Skeletal muscle tissue (tissue), 4 donors: ENCODE results near the gene TEDC1. TPM values are rescaled to one million over a fixed set of nuclear protein-coding genes. Genes with fewer than 3 reads are reported as not detected.

ENCODE experiments used
- H3K27ac ChIP-seq: one replicate; pipeline ENCODE4 v1.7.0; 2013; ENCODE audit warnings: mild to moderate bottlenecking, low read depth, low read length, inconsistent platforms
- H3K27me3 ChIP-seq, 3 donors: one replicate each; pipeline ENCODE4 v1.7.0; 2013; ENCODE audit warnings: low read length in 3 of 3; ENCODE audit not compliant: control insufficient read depth in 3 of 3, insufficient read depth in 3 of 3
- H3K36me3 ChIP-seq, 3 donors: one replicate each; pipeline ENCODE4 v1.7.0; 2013; ENCODE audit warnings: low read length in 3 of 3; ENCODE audit not compliant: control insufficient read depth in 3 of 3, insufficient read depth in 3 of 3
- H3K4me1 ChIP-seq, 3 donors: one replicate each; pipeline ENCODE4 v1.7.0; 2013; ENCODE audit warnings: low read length in 3 of 3, mild to moderate bottlenecking in 3 of 3; ENCODE audit not compliant: control insufficient read depth in 3 of 3, insufficient read depth in 3 of 3
- H3K4me3 ChIP-seq, 3 donors: one replicate each; pipeline ENCODE4 v1.7.0; 2013; ENCODE audit warnings: low read length in 3 of 3
- H3K9ac ChIP-seq, 3 donors: one replicate each; pipeline ENCODE4 v1.7.0; 2013; ENCODE audit warnings: low read length in 3 of 3, mild to moderate bottlenecking in 3 of 3, moderate library complexity in 2 of 3, low read depth in 1 of 3
- H3K9me3 ChIP-seq, 3 donors: one replicate each; pipeline ENCODE4 v1.7.0; 2013; ENCODE audit warnings: low read length in 3 of 3; ENCODE audit not compliant: control insufficient read depth in 3 of 3
- total RNA-seq: library from RNA; depleted of rRNA; stranded (reverse); fragments of >200 nt; gene quantifications from one replicate; pipeline ENCODE4 v1.2.3, GENCODE V29; 2014
- donor health status: Osteomylitis.

TEDC1 gene
- total RNA-seq, 1 donor from 2014 or later = 2.1 TPM

DNA sequence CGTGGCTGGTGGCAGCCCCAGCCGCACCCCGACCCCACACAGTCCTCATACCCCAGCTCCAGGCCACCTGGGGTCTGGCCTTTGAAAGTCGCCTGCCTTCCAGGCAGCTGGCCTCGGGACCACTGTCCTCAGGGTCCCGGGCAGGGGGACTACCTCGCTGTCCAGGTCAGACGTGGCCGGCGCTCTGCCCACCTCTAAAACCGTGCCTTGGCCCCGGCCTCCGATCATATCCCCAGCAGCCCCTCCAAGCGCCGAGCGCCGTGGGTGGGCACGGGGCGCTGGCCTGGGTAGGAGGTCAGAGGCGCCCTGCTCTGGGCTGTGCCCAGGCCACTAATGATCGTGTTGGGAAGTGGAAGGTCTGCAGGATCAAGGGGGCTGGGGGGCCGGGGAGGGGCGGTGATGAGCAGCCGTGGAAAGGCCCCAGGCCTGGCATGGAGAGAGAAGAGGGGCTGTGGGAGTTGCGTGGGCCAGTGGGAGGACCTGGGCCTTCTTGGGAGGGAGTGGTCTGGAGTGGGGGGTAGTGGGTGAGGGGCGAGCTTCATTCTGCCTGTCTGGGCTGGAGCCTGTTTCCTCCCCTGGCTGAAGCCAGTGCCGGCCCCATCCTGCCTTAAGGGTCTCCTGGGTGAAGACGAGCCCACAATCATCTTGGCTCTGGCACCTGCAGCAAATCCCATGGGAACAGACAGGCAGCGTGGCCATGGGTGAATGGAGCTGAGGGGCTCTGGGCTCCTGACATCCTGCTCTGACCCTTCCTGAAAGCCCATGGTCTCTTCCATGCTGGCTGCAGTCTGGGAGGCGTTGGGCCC lies 40.2 kb downstream of the TEDC1 start:
- Histone ChIP-seq H3K36me3 (no peaks in the 10 kb centered on the region), H3K9me3 (no peaks in the 10 kb centered on the region), H3K4me1 (peaks cover 18 to 21% (median 19%) of the 10 kb centered on the region in 3 donors), H3K27me3 (peaks cover 21 to 67% (median 42%) of the 10 kb centered on the region in 3 donors), H3K9ac (no peak overlapping the region), H3K27ac (no peak overlapping the region), H3K4me3 (no peak overlapping the region)

DNA sequence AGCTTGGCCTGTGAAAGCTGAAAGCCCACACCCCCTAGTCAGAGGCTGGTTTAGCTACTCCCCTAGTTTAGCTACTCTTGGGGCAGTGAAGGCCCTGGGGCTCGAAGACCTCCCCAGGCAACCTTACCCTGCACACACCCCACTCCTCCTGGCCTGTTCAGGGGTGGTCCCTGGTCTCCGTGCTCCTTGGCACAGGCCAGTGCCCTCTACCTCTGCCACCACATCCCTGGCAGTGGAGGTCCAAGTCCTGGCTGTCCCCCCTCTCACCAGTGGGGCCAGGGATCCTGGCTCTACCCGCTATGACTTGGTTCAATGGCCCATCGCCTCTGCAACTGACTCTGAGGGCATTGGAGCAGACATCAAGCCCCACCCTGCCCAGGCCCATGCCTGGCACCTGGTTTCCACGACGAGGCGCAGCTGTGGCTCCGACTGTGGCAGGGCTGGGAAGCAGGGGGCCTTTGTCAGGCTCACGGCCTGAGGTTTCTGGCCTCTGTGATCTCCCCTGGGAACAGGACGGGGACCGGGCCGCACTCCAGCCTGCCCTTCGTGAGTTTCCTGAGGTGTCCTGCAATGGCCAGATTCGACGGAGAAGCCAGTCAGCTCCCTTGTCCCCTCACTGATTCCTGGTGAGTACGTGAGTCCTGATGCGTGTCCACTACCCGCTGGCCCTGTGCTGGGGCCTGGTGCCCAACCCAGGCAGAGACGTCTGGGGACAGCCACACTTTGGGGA lies 41.0 kb downstream of the TEDC1 start:
- Histone ChIP-seq H3K9ac (no peak overlapping the region), H3K4me3 (no peak overlapping the region), H3K4me1 (peaks cover 16 to 18% (median 17%) of the 10 kb centered on the region in 3 donors), H3K36me3 (no peaks in the 10 kb centered on the region), H3K27me3 (peaks cover 23 to 70% (median 47%) of the 10 kb centered on the region in 3 donors), H3K9me3 (no peaks in the 10 kb centered on the region), H3K27ac (no peak overlapping the region)

- H3K36me3 ChIP-seq = no peaks in the 10 kb centered on the region
- no peak overlapping the region for H3K4me3 ChIP-seq
- H3K9me3 ChIP-seq = no peaks in the 10 kb centered on the region
- H3K27ac ChIP-seq = no peak overlapping the region
- H3K9ac ChIP-seq = no peak overlapping the region
- H3K4me1 ChIP-seq = peaks cover 10 to 12% (median 11%) of the 10 kb centered on the region in 3 donors
- H3K27me3 ChIP-seq = peaks cover 27 to 70% (median 47%) of the 10 kb centered on the region in 3 donors
These were observed 41.7 kb downstream of the TEDC1 start for GRCh38 chr14:105532735-105533141.

GRCh38 chr14:105533391-105533790 lies 42.3 kb downstream of the TEDC1 start:
- H3K36me3 ChIP-seq = no peaks in the 10 kb centered on the region
- H3K27me3 ChIP-seq = peaks cover 31 to 75% (median 49%) of the 10 kb centered on the region in 3 donors
- H3K9ac ChIP-seq = no peak overlapping the region
- no peak overlapping the region for H3K4me3 ChIP-seq
- no peaks in the 10 kb centered on the region for H3K9me3 ChIP-seq
- H3K27ac ChIP-seq = no peak overlapping the region
- peaks cover 8 to 10% (median 8%) of the 10 kb centered on the region in 3 donors for H3K4me1 ChIP-seq

DNA sequence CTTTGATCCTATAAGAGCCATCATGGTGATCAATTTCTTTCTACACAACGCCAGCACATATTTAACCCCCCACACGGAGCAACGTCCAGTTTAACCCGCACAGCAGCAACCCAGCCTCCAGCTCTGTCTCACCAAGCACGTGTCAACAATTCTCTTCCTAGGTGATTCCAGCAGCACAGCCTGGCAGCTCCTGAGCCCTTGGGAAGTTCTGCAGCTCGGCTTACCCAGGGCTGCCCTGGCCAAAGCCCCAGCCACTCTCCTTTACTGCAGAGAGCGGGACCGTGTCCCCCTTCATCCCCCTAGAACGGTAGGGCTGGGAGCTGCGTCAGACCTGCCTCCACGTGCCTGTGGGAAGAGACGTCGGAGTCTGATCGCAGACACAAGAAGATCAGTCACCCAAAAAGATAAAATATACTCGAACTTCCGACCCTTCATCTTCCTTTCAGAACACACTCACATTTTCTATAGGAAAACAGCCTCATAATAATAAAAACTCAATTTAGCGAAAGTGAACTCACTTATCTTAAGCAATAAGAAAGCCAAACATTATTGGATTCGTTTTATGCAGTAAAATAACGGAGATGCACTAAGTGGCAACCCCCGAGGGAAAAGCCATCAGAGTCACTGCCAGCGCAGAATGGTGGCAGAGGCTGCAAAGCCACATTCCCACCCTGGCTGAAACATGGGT lies 42.9 kb downstream of the TEDC1 start:
- H3K9ac ChIP-seq = no peak overlapping the region
- H3K9me3 ChIP-seq = no peaks in the 10 kb centered on the region
- no peak overlapping the region for H3K4me3 ChIP-seq
- peaks cover 4 to 7% (median 4%) of the 10 kb centered on the region in 3 donors for H3K4me1 ChIP-seq
- no peaks in the 10 kb centered on the region for H3K36me3 ChIP-seq
- peaks cover 32 to 74% (median 52%) of the 10 kb centered on the region in 3 donors for H3K27me3 ChIP-seq
- H3K27ac ChIP-seq = no peak overlapping the region

- no peak overlapping the region for H3K9ac ChIP-seq
- H3K27ac ChIP-seq = no peak overlapping the region
- H3K4me1 ChIP-seq = peaks cover 0 to 3% (median 0%) of the 10 kb centered on the region in 3 donors
- H3K36me3 ChIP-seq = no peaks in the 10 kb centered on the region
- peaks cover 28 to 69% (median 47%) of the 10 kb centered on the region in 3 donors for H3K27me3 ChIP-seq
- no peak overlapping the region for H3K4me3 ChIP-seq
- no peaks in the 10 kb centered on the region for H3K9me3 ChIP-seq
These were observed 43.5 kb downstream of the TEDC1 start for GRCh38 chr14:105534586-105534985.

GRCh38 chr14:105536051-105536450 lies 45.0 kb downstream of the TEDC1 start:
- no peak overlapping the region for H3K27ac ChIP-seq
- no peak overlapping the region for H3K4me3 ChIP-seq
- peaks cover 0 to 2% (median 0%) of the 10 kb centered on the region in 3 donors for H3K9me3 ChIP-seq
- no peak overlapping the region for H3K9ac ChIP-seq
- peaks cover 28 to 57% (median 42%) of the 10 kb centered on the region in 3 donors for H3K27me3 ChIP-seq
- H3K36me3 ChIP-seq = no peaks in the 10 kb centered on the region
- H3K4me1 ChIP-seq = peaks cover 0 to 3% (median 0%) of the 10 kb centered on the region in 3 donors

GRCh38 chr14:105536691-105537579 lies 45.9 kb downstream of the TEDC1 start:
- Histone ChIP-seq H3K4me3 (no peak overlapping the region), H3K36me3 (no peaks in the 10 kb centered on the region), H3K27me3 (peaks cover 28 to 56% (median 42%) of the 10 kb centered on the region in 3 donors), H3K9ac (no peak overlapping the region), H3K4me1 (peaks cover 0 to 3% (median 0%) of the 10 kb centered on the region in 3 donors), H3K27ac (no peak overlapping the region), H3K9me3 (peaks cover 0 to 2% (median 0%) of the 10 kb centered on the region in 3 donors)
